Dedifferentiated amniotic fluid mesenchymal stem cell (primary cell): ENCODE measurements around the gene BPIFB3.

ENCODE experiments used
- DNase-seq: peaks from one replicate; pipeline ENCODE4 v3.0.0-alpha.2; 2016; ENCODE audit errors: extremely low spot score

Gene BPIFB3

GRCh38 chr20:33053291-33054106 is at the start of gene BPIFB3:
Gene BPIFB3, plus strand, starts transcription at chr20:33053903. Its CDS starts 1,533 bp downstream, at chr20:33055436.
- DNase-seq, result no peak

GRCh38 chr20:33004141-33004751 is 49.5 kb upstream of the BPIFB3 start, which contains the start of gene SUN5:
Gene SUN5, minus strand, starts transcription at chr20:33004433. Its CDS starts 93 bp downstream, at chr20:33004340.
- no peak for DNase-seq

- no peak for DNase-seq
Observed at GRCh38 chr20:33005132-33005566, 48.6 kb upstream of the BPIFB3 start.

- DNase-seq, result no peak
Observed at GRCh38 chr20:33005908-33006775, 47.6 kb upstream of the BPIFB3 start.

GRCh38 chr20:33006776-33007375 is 46.8 kb upstream of the BPIFB3 start:
- DNase-seq, result no peak

GRCh38 chr20:33007376-33008335 is 46.0 kb upstream of the BPIFB3 start, which contains the start of gene BPIFB2:
Gene BPIFB2, plus strand, starts transcription at chr20:33007704. Its CDS starts 871 bp downstream, at chr20:33008575.
- no peak for DNase-seq

- DNase-seq, result no peak
Observed at GRCh38 chr20:33008336-33009213, 45.1 kb upstream of the BPIFB3 start.

- no peak for DNase-seq
Observed at GRCh38 chr20:33009214-33010132, 44.2 kb upstream of the BPIFB3 start.

- no peak for DNase-seq
Observed at GRCh38 chr20:33010133-33010504, 43.6 kb upstream of the BPIFB3 start.

GRCh38 chr20:33010674-33011449 is 42.8 kb upstream of the BPIFB3 start:
- DNase-seq, result no peak

GRCh38 chr20:33012327-33013189 is 41.1 kb upstream of the BPIFB3 start:
- no peak for DNase-seq

- DNase-seq, result no peak
Observed at GRCh38 chr20:33013701-33014326, 39.9 kb upstream of the BPIFB3 start.

GRCh38 chr20:33014336-33015113 is 39.2 kb upstream of the BPIFB3 start:
- DNase-seq, result no peak

- DNase-seq, result no peak
Observed at GRCh38 chr20:33015114-33015484, 38.6 kb upstream of the BPIFB3 start.
